ENCODE measurements around the gene TMEM219.

DNA sequence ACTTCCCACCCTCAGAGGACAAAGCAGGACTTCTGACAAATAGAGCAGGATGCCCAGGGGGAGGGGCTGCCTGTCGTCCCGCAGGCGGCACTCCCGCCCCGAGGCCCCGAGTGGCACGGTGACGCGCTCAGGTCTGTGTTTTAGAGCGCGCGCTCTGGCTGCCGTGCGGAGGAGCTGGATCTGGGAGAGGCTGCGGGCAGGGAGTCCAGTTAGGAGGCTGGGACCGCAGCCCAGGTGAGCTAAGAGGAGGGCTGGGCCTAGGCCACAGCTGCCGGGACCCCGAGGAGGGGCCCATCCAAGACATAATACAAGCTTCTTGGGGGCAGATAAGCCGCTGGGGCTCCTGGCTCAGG, 42.5 kb downstream of the TMEM219 start:
- TF ChIP-seq POLR2A (IDR thresholded peaks at IDR 0.05; ENCODE audit: low read depth, low read length) (no peak), POLR2AphosphoS5 (IDR thresholded peaks at IDR 0.05; ENCODE audit: low read depth, low read length) (no peak)
